Effector memory CD8-positive, alpha-beta T cell (primary cell): ENCODE measurements around the gene TESK2.
A peak's percentile ranks its signal among the peaks of the same experiment; 100 is the strongest.

Source experiments
- ATAC-seq: fragments of 150-1000 bp; cut with Tn5 transposase; replicated peaks from 2 replicates; pipeline ENCODE4 v1.10.0; 2021; ENCODE audit warnings: mild to moderate bottlenecking, moderate library complexity
- DNase-seq, 3 experiments: peaks; one replicate each; pipeline ENCODE4 v3.0.0; 2021
- H3K27ac Mint-ChIP-seq, 2 donors: one replicate each; pipeline ENCODE4 v1.8.0; 2022; ENCODE audit warnings: mild to moderate bottlenecking in 2 of 2, mixed read lengths in 2 of 2, moderate library complexity in 2 of 2
- H3K27me3 Mint-ChIP-seq, 2 donors: one replicate each; pipeline ENCODE4 v1.8.0; 2022; ENCODE audit warnings: mixed read lengths in 2 of 2
- H3K36me3 Mint-ChIP-seq: one replicate; pipeline ENCODE4 v1.8.0; 2022; ENCODE audit warnings: mild to moderate bottlenecking, moderate library complexity, mixed read lengths; ENCODE audit not compliant: insufficient read depth
- H3K4me1 Mint-ChIP-seq, 2 donors: one replicate each; pipeline ENCODE4 v1.8.0; 2022; ENCODE audit warnings: low read depth in 2 of 2, mixed read lengths in 2 of 2
- H3K4me3 Mint-ChIP-seq, 2 donors: one replicate each; pipeline ENCODE4 v1.8.0; 2022; ENCODE audit warnings: mild to moderate bottlenecking in 2 of 2, mixed read lengths in 2 of 2, moderate library complexity in 2 of 2
- H3K9me3 Mint-ChIP-seq, 2 donors: one replicate each; pipeline ENCODE4 v1.8.0; 2022; ENCODE audit warnings: mixed read lengths in 2 of 2

The TESK2 gene

GRCh38 chr1:45317166-45317565, 173.8 kb downstream of the TESK2 start:
- H3K4me3 Mint-ChIP-seq, result no peak overlapping the region

GRCh38 chr1:45314266-45314665, 176.7 kb downstream of the TESK2 start:
- ATAC-seq (no peak), DNase-seq (no peak)
- H3K9me3 Mint-ChIP-seq, result no peaks in the 10 kb centered on the region
- no peaks in the 10 kb centered on the region for H3K4me1 Mint-ChIP-seq
- peaks cover 0 to 6% of the 10 kb centered on the region in 2 donors for H3K27me3 Mint-ChIP-seq
- H3K36me3 Mint-ChIP-seq, result no peaks in the 10 kb centered on the region
- H3K27ac Mint-ChIP-seq, result no peak overlapping the region
- H3K4me3 Mint-ChIP-seq, result no peak overlapping the region

More at GRCh38 chr1:45317166-45317565, 173.8 kb downstream of the TESK2 start:
- no peak overlapping the region for H3K27ac Mint-ChIP-seq
- H3K36me3 Mint-ChIP-seq, result no peaks in the 10 kb centered on the region
- no peaks in the 10 kb centered on the region for H3K9me3 Mint-ChIP-seq
- DNase-seq (no peak), ATAC-seq (no peak)
- H3K27me3 Mint-ChIP-seq, result peaks cover 0 to 6% of the 10 kb centered on the region in 2 donors
- H3K4me1 Mint-ChIP-seq, result no peaks in the 10 kb centered on the region

- Mint-ChIP-seq H3K4me1 (peaks cover 11 to 15% of the 10 kb centered on the region in 2 donors), H3K36me3 (peaks cover 12% of the 10 kb centered on the region), H3K27me3 (no peaks in the 10 kb centered on the region), H3K27ac (no peak overlapping the region), H3K9me3 (no peaks in the 10 kb centered on the region), H3K4me3 (no peak overlapping the region)
- no peak for DNase-seq
- ATAC-seq, result no peak
Observed at GRCh38 chr1:45306905-45307304, 184.1 kb downstream of the TESK2 start.

DNA sequence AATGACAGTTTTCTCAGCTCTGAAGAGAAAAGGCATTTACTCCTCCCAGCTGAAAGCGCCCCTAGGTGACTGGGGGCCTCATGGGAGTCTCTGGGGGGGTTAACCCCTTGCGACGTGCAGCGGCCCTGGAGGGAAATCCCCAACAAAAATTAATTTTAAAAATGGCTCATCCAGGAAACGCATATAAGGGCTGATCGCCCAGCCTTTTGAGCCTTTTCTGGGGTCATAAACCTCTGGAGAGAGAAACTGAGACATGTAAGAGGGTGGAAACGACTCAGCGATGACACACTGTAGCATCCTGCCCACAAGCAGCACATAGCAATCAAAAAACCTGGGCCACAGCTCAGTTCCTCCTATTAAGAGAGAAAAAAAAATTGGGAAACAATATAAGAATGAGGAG, 184.6 kb downstream of the TESK2 start:
- no peaks in the 10 kb centered on the region for H3K9me3 Mint-ChIP-seq
- peaks cover 11 to 15% of the 10 kb centered on the region in 2 donors for H3K4me1 Mint-ChIP-seq
- no peaks in the 10 kb centered on the region for H3K27me3 Mint-ChIP-seq
- DNase-seq (no peak), ATAC-seq (no peak)
- peak overlapping the region; percentile 68 to 95 for H3K27ac Mint-ChIP-seq
- H3K4me3 Mint-ChIP-seq, result peak overlapping the region in 1 of 2 donors; percentile 24
- peaks cover 12% of the 10 kb centered on the region for H3K36me3 Mint-ChIP-seq

GRCh38 chr1:45305231-45305630, 185.7 kb downstream of the TESK2 start:
- DNase-seq, result no peak
- H3K9me3 Mint-ChIP-seq, result no peaks in the 10 kb centered on the region
- H3K27ac Mint-ChIP-seq, result peak overlapping the region; percentile 95 to 96
- H3K36me3 Mint-ChIP-seq, result peaks cover 12% of the 10 kb centered on the region
- H3K4me3 Mint-ChIP-seq, result peak overlapping the region; percentile 90 to 91
- ATAC-seq, result no peak
- H3K27me3 Mint-ChIP-seq, result no peaks in the 10 kb centered on the region
- H3K4me1 Mint-ChIP-seq, result peaks cover 11 to 15% of the 10 kb centered on the region in 2 donors

GRCh38 chr1:45304311-45305081, 186.5 kb downstream of the TESK2 start:
- Mint-ChIP-seq H3K27me3 (no peaks in the 10 kb centered on the region), H3K36me3 (peaks cover 12% of the 10 kb centered on the region), H3K9me3 (no peaks in the 10 kb centered on the region), H3K4me1 (peaks cover 13 to 15% of the 10 kb centered on the region in 2 donors), H3K27ac (peak overlapping the region; percentile 95 to 96), H3K4me3 (peak overlapping the region; percentile 90 to 91)
- ATAC-seq (no peak), DNase-seq (no peak)

GRCh38 chr1:45303520-45304310, 187.2 kb downstream of the TESK2 start:
- no peaks in the 10 kb centered on the region for H3K27me3 Mint-ChIP-seq
- H3K4me1 Mint-ChIP-seq, result peaks cover 13 to 15% of the 10 kb centered on the region in 2 donors
- no peaks in the 10 kb centered on the region for H3K9me3 Mint-ChIP-seq
- peaks cover 12% of the 10 kb centered on the region for H3K36me3 Mint-ChIP-seq
- H3K4me3 Mint-ChIP-seq, result peak overlapping the region; percentile 90 to 91
- peak; percentile 88 to 91 (median 91) for DNase-seq
- ATAC-seq, result peak; percentile 83
- peak overlapping the region; percentile 95 to 96 for H3K27ac Mint-ChIP-seq

DNA sequence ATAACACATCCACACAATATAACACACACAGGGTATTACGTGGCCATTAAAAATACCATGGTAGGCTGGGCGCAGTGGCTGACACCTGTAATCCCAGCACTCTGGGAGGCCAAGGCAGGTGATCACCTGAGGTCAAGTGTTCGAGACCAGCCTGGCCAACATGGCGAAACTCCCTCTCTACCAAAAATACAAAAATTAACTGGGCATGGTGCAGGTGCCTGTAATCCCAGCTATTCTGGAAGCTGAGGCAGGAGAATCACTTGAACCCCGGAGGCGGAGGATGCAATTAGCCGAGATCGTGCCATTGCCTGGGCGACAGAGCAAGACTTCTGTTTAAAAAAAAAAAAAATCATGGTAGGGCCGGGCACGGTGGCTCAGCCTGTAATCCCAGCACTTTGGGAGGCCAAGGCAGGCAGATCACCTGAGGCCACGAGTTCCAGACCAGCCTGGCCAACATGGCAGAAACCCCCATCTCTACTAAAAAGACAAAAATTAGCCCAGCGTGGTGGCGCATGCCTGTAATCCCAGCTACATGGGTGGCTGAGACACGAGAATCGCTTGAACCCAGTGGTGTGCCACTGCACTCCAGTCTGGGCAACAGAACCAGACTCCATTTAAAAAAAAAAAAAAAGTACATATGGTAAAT, 188.3 kb downstream of the TESK2 start:
- H3K27me3 Mint-ChIP-seq, result no peaks in the 10 kb centered on the region
- H3K4me3 Mint-ChIP-seq, result peak overlapping the region; percentile 90 to 91
- peaks cover 13 to 15% of the 10 kb centered on the region in 2 donors for H3K4me1 Mint-ChIP-seq
- peak overlapping the region; percentile 95 to 96 for H3K27ac Mint-ChIP-seq
- DNase-seq (no peak), ATAC-seq (no peak)
- no peaks in the 10 kb centered on the region for H3K9me3 Mint-ChIP-seq
- peaks cover 12% of the 10 kb centered on the region for H3K36me3 Mint-ChIP-seq

GRCh38 chr1:45300669-45300997, 190.3 kb downstream of the TESK2 start:
- no peak overlapping the region for H3K4me3 Mint-ChIP-seq
- H3K4me1 Mint-ChIP-seq, result peaks cover 10 to 12% of the 10 kb centered on the region in 2 donors
- DNase-seq (no peak), ATAC-seq (no peak)
- H3K27me3 Mint-ChIP-seq, result no peaks in the 10 kb centered on the region
- no peaks in the 10 kb centered on the region for H3K9me3 Mint-ChIP-seq
- no peak overlapping the region for H3K27ac Mint-ChIP-seq
- peaks cover 12% of the 10 kb centered on the region for H3K36me3 Mint-ChIP-seq

- Mint-ChIP-seq H3K27me3 (no peaks in the 10 kb centered on the region), H3K4me3 (no peak overlapping the region), H3K4me1 (peaks cover 10 to 12% of the 10 kb centered on the region in 2 donors), H3K27ac (no peak overlapping the region), H3K36me3 (peaks cover 12% of the 10 kb centered on the region), H3K9me3 (no peaks in the 10 kb centered on the region)
- DNase-seq, result peak; percentile 21 to 30 (median 26)
- ATAC-seq, result peak; percentile 9
Observed at GRCh38 chr1:45299981-45300668, 190.8 kb downstream of the TESK2 start.

GRCh38 chr1:45299296-45299695, 191.7 kb downstream of the TESK2 start:
- no peak for ATAC-seq
- H3K27ac Mint-ChIP-seq, result no peak overlapping the region
- no peaks in the 10 kb centered on the region for H3K9me3 Mint-ChIP-seq
- peaks cover 4% of the 10 kb centered on the region in 2 donors for H3K4me1 Mint-ChIP-seq
- no peak for DNase-seq
- peaks cover 9% of the 10 kb centered on the region for H3K36me3 Mint-ChIP-seq
- no peaks in the 10 kb centered on the region for H3K27me3 Mint-ChIP-seq
- H3K4me3 Mint-ChIP-seq, result no peak overlapping the region

GRCh38 chr1:45297666-45298356, 193.2 kb downstream of the TESK2 start:
- Mint-ChIP-seq H3K4me1 (peaks cover 0 to 2% of the 10 kb centered on the region in 2 donors), H3K9me3 (no peaks in the 10 kb centered on the region), H3K27me3 (no peaks in the 10 kb centered on the region), H3K27ac (no peak overlapping the region), H3K36me3 (peaks cover 3% of the 10 kb centered on the region), H3K4me3 (no peak overlapping the region)
- no peak for ATAC-seq
- DNase-seq, result no peak
